ENCODE measurements around the gene CACNA1I. TPM values are rescaled to one million over a fixed set of nuclear protein-coding genes. Genes with fewer than 3 reads are reported as not detected.

CACNA1I gene
- polyA plus RNA-seq, 3 donors, result 0.04 to 0.09 (median 0.09) TPM

GRCh38 chr22:39596601-39597000 is 26.0 kb downstream of the CACNA1I start:
- DNase-seq, result no peak

- no peak for DNase-seq
Observed at GRCh38 chr22:39597236-39597869, 26.8 kb downstream of the CACNA1I start.

GRCh38 chr22:39598017-39598965 is 27.7 kb downstream of the CACNA1I start:
- no peak for DNase-seq

GRCh38 chr22:39600491-39601179 is 30.1 kb downstream of the CACNA1I start:
- no peak for DNase-seq

- DNase-seq, result no peak
Observed at GRCh38 chr22:39601180-39601535, 30.6 kb downstream of the CACNA1I start.

GRCh38 chr22:39603345-39603744 is 32.8 kb downstream of the CACNA1I start:
- DNase-seq, result no peak

- DNase-seq, result no peak
Observed at GRCh38 chr22:39610246-39610645, 39.7 kb downstream of the CACNA1I start.

- DNase-seq, result no peak
Observed at GRCh38 chr22:39610766-39611165, 40.2 kb downstream of the CACNA1I start.

- DNase-seq, result no peak
Observed at GRCh38 chr22:39611360-39611759, 40.8 kb downstream of the CACNA1I start.

- no peak for DNase-seq
Observed at GRCh38 chr22:39612811-39613548, 42.4 kb downstream of the CACNA1I start.

- DNase-seq, result no peak
Observed at GRCh38 chr22:39613549-39613921, 43.0 kb downstream of the CACNA1I start.

GRCh38 chr22:39614442-39614841 is 43.9 kb downstream of the CACNA1I start:
- no peak for DNase-seq

GRCh38 chr22:39616051-39616450 is 45.5 kb downstream of the CACNA1I start:
- no peak for DNase-seq

GRCh38 chr22:39616781-39617180 is 46.2 kb downstream of the CACNA1I start:
- DNase-seq, result no peak

GRCh38 chr22:39617342-39617741 is 46.8 kb downstream of the CACNA1I start:
- DNase-seq, result no peak

- DNase-seq, result no peak
Observed at GRCh38 chr22:39617970-39618757, 47.6 kb downstream of the CACNA1I start.

- no peak for DNase-seq
Observed at GRCh38 chr22:39618996-39619530, 48.5 kb downstream of the CACNA1I start.

- DNase-seq, result no peak
Observed at GRCh38 chr22:39620924-39621690, 50.6 kb downstream of the CACNA1I start.

GRCh38 chr22:39621826-39622225 is 51.3 kb downstream of the CACNA1I start:
- no peak for DNase-seq

- no peak for DNase-seq
Observed at GRCh38 chr22:39622881-39623367, 52.4 kb downstream of the CACNA1I start.

Measured in renal pelvis (tissue), 4 donors.